ENCODE data around the gene FAM3D.
"Not testable (repeated sequence)": the region's sequence is repeated elsewhere in the genome, so short reads cannot be mapped to it uniquely, and the experiment has no call there.

The FAM3D gene

GRCh38 chr3:58683001-58683458, 16.5 kb upstream of the FAM3D start:
- DNase-seq: no peak

- no peak for DNase-seq
Measured at GRCh38 chr3:58681863-58682262, 15.3 kb upstream of the FAM3D start.

- DNase-seq: no peak
Measured at GRCh38 chr3:58680879-58681525, 14.4 kb upstream of the FAM3D start.

GRCh38 chr3:58679974-58680666, 13.5 kb upstream of the FAM3D start:
- DNase-seq: no peak

GRCh38 chr3:58679446-58679845, 12.9 kb upstream of the FAM3D start:
- no peak for DNase-seq

- DNase-seq: not testable (repeated sequence)
Measured at GRCh38 chr3:58678177-58678970, 11.8 kb upstream of the FAM3D start.

- DNase-seq: no peak
Measured at GRCh38 chr3:58672880-58673279, 6.3 kb upstream of the FAM3D start.

GRCh38 chr3:58672451-58672850, 5.9 kb upstream of the FAM3D start:
- no peak for DNase-seq

- no peak for DNase-seq
Measured at GRCh38 chr3:58670506-58671135, 4.0 kb upstream of the FAM3D start.

- no peak for DNase-seq
Measured at GRCh38 chr3:58668247-58668646, 1.7 kb upstream of the FAM3D start.

GRCh38 chr3:58667704-58668103, 1.1 kb upstream of the FAM3D start:
- DNase-seq: no peak

GRCh38 chr3:58667229-58667628, 655 bp upstream of the FAM3D start:
- DNase-seq: no peak

- DNase-seq: no peak
Measured at GRCh38 chr3:58665405-58665804, 1.2 kb downstream of the FAM3D start.

- DNase-seq: no peak
Measured at GRCh38 chr3:58664611-58665010, 2.0 kb downstream of the FAM3D start.

- no peak for DNase-seq
Measured at GRCh38 chr3:58661836-58662420, 4.6 kb downstream of the FAM3D start.

- no peak for DNase-seq
Measured at GRCh38 chr3:58660998-58661397, 5.6 kb downstream of the FAM3D start.

GRCh38 chr3:58659051-58659675, 7.4 kb downstream of the FAM3D start:
- DNase-seq: peak; percentile 2

- DNase-seq: no peak
Measured at GRCh38 chr3:58658508-58658907, 8.1 kb downstream of the FAM3D start.

GRCh38 chr3:58657571-58658141, 8.9 kb downstream of the FAM3D start:
- DNase-seq: no peak

- DNase-seq: no peak
Measured at GRCh38 chr3:58657036-58657520, 9.5 kb downstream of the FAM3D start.

GRCh38 chr3:58656631-58657030, 9.9 kb downstream of the FAM3D start:
- no peak for DNase-seq

- DNase-seq: no peak
Measured at GRCh38 chr3:58654466-58654865, 12.1 kb downstream of the FAM3D start.

Data from OCI-M1 (cell line).